WTC11 (cell line): ENCODE data around the gene ERCC5. TPM values are rescaled to one million over a fixed set of nuclear protein-coding genes. Genes with fewer than 3 reads are reported as not detected.

Experiments
- ATAC-seq: fragments of 200-7000 bp; cut with Tn5 transposase; 2 replicates; pipeline ENCODE4 v1.10.0; 2021; ENCODE audit warnings: mild to moderate bottlenecking, moderate library complexity
- CTCF ChIA-PET: fragments of 300-600 bp; sonication (Branson Sonifier 250); formaldehyde crosslinking; loops from one replicate; lab custom pipeline; 2021; ENCODE audit warnings: antibody characterized with exemption; lab: Charles Lee
- POLR2A ChIA-PET: fragments of 350-600 bp; sonication (Branson Sonifier 250); formaldehyde crosslinking; loops from one replicate; lab custom pipeline; 2021; ENCODE audit warnings: antibody characterized with exemption; lab: Charles Lee
- DNase-seq: peaks from one replicate; pipeline ENCODE4 v3.0.0; 2021; ENCODE audit warnings: low spot score
- H3K27ac Mint-ChIP-seq: 2 replicates; pipeline ENCODE4 v1.8.0; 2021; ENCODE audit warnings: mixed read lengths
- H3K27me3 Mint-ChIP-seq: 2 replicates; pipeline ENCODE4 v1.8.0; 2021; ENCODE audit warnings: low read depth, mild to moderate bottlenecking, moderate library complexity, mixed read lengths
- H3K36me3 Mint-ChIP-seq: 2 replicates; pipeline ENCODE4 v1.8.0; 2021; ENCODE audit warnings: mixed read lengths
- H3K4me1 Mint-ChIP-seq: 2 replicates; pipeline ENCODE4 v1.8.0; 2022; ENCODE audit warnings: mixed read lengths
- H3K4me3 Mint-ChIP-seq: 2 replicates; pipeline ENCODE4 v1.8.0; 2021; ENCODE audit warnings: mild to moderate bottlenecking, moderate library complexity, mixed read lengths
- H3K9me3 Mint-ChIP-seq: 2 replicates; pipeline ENCODE4 v1.8.0; 2021; ENCODE audit warnings: mixed read lengths
- FOXJ3 ChIP-seq: sonication (generic); formaldehyde crosslinking; IDR thresholded peaks from 2 replicates; pipeline ENCODE4 v1.9.0; 2021; ENCODE audit warnings: missing genetic modification reagents, mild to moderate bottlenecking, borderline replicate concordance
- NFATC4 ChIP-seq: fragments of 250-450 bp; sonication (Bioruptor Pico); IDR thresholded peaks from 2 replicates; pipeline ENCODE4 v1.9.0; 2021; ENCODE audit warnings: mild to moderate bottlenecking
- PRRX2 ChIP-seq: fragments of 250-450 bp; sonication (Bioruptor Pico); IDR thresholded peaks from 2 replicates; pipeline ENCODE4 v1.8.0; 2021; ENCODE audit warnings: mild to moderate bottlenecking
- RORB ChIP-seq: fragments of 250-450 bp; sonication (Bioruptor Pico); IDR thresholded peaks from 2 replicates; pipeline ENCODE4 v1.9.0; 2021; ENCODE audit warnings: mild to moderate bottlenecking
- SOX15 ChIP-seq: fragments of 250-450 bp; sonication (Bioruptor Pico); IDR thresholded peaks from 2 replicates; pipeline ENCODE4 v1.9.0; 2021; ENCODE audit warnings: mild to moderate bottlenecking
- ZNF532 ChIP-seq: fragments of 250-450 bp; sonication (Bioruptor Pico); IDR thresholded peaks from 2 replicates; pipeline ENCODE4 v1.9.0; 2021; ENCODE audit warnings: mild to moderate bottlenecking, borderline replicate concordance
- total RNA-seq: library from RNA; stranded (reverse); gene quantifications from 3 replicates; pipeline ENCODE4 v1.2.3, GENCODE V29; 2021
- TF ChIP-seq, protein P1 (sequence below): fragments of 250-450 bp; sonication (Bioruptor Pico); IDR thresholded peaks from 2 replicates; pipeline ENCODE4 v1.9.0; 2021; ENCODE audit warnings: moderate library complexity, mild to moderate bottlenecking, inconsistent platforms, borderline replicate concordance
- TF ChIP-seq, protein P2 (sequence below): fragments of 250-450 bp; sonication (Bioruptor Pico); IDR thresholded peaks from 2 replicates; pipeline ENCODE4 v1.9.0; 2021; ENCODE audit warnings: mild to moderate bottlenecking
- TF ChIP-seq, protein P3 (sequence below): fragments of 250-450 bp; sonication (Bioruptor Pico); IDR thresholded peaks from 2 replicates; pipeline ENCODE4 v2.1.2; 2022; ENCODE audit warnings: mild to moderate bottlenecking, moderate library complexity
- TF ChIP-seq, protein P4 (sequence below): fragments of 200-600 bp; IDR thresholded peaks from 2 replicates; pipeline ENCODE4 v1.8.0; 2022; ENCODE audit warnings: antibody characterized with exemption
- TF ChIP-seq, protein P5 (sequence below): sonication (generic); formaldehyde crosslinking; IDR thresholded peaks from 2 replicates; pipeline ENCODE4 v1.8.0; 2022; ENCODE audit warnings: mild to moderate bottlenecking, missing genetic modification reagents

The ERCC5 gene
- total RNA-seq, 1 experiment from 2014 or later = 26.5 TPM

GRCh38 chr13:102922184-102922583, 76.4 kb downstream of the ERCC5 start:
- no peak for DNase-seq
- no peak overlapping the region for H3K4me3 Mint-ChIP-seq
- POLR2A ChIA-PET = no interaction called here
- TF ChIP-seq FOXJ3 (CRISPR knock-in tag) = no peak
- no peak for TF ChIP-seq SOX15
- TF ChIP-seq, protein P1, sequence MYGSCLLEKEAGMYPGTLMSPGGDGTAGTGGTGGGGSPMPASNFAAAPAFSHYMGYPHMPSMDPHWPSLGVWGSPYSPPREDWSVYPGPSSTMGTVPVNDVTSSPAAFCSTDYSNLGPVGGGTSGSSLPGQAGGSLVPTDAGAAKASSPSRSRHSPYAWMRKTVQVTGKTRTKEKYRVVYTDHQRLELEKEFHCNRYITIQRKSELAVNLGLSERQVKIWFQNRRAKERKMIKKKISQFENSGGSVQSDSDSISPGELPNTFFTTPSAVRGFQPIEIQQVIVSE (CRISPR knock-in tag) = no peak
- TF ChIP-seq, protein P2, sequence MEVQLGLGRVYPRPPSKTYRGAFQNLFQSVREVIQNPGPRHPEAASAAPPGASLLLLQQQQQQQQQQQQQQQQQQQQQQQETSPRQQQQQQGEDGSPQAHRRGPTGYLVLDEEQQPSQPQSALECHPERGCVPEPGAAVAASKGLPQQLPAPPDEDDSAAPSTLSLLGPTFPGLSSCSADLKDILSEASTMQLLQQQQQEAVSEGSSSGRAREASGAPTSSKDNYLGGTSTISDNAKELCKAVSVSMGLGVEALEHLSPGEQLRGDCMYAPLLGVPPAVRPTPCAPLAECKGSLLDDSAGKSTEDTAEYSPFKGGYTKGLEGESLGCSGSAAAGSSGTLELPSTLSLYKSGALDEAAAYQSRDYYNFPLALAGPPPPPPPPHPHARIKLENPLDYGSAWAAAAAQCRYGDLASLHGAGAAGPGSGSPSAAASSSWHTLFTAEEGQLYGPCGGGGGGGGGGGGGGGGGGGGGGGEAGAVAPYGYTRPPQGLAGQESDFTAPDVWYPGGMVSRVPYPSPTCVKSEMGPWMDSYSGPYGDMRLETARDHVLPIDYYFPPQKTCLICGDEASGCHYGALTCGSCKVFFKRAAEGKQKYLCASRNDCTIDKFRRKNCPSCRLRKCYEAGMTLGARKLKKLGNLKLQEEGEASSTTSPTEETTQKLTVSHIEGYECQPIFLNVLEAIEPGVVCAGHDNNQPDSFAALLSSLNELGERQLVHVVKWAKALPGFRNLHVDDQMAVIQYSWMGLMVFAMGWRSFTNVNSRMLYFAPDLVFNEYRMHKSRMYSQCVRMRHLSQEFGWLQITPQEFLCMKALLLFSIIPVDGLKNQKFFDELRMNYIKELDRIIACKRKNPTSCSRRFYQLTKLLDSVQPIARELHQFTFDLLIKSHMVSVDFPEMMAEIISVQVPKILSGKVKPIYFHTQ (CRISPR knock-in tag) = no peak
- TF ChIP-seq NFATC4 (CRISPR knock-in tag) = no peak
- TF ChIP-seq, protein P3, sequence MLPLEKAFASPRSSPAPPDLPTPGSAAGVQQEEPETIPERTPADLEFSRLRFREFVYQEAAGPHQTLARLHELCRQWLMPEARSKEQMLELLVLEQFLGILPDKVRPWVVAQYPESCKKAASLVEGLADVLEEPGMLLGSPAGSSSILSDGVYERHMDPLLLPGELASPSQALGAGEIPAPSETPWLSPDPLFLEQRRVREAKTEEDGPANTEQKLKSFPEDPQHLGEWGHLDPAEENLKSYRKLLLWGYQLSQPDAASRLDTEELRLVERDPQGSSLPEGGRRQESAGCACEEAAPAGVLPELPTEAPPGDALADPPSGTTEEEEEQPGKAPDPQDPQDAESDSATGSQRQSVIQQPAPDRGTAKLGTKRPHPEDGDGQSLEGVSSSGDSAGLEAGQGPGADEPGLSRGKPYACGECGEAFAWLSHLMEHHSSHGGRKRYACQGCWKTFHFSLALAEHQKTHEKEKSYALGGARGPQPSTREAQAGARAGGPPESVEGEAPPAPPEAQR (CRISPR knock-in tag) = no peak
- no peak for TF ChIP-seq RORB (CRISPR knock-in tag)
- no peak for TF ChIP-seq ZNF532 (CRISPR knock-in tag)
- TF ChIP-seq, protein P4, sequence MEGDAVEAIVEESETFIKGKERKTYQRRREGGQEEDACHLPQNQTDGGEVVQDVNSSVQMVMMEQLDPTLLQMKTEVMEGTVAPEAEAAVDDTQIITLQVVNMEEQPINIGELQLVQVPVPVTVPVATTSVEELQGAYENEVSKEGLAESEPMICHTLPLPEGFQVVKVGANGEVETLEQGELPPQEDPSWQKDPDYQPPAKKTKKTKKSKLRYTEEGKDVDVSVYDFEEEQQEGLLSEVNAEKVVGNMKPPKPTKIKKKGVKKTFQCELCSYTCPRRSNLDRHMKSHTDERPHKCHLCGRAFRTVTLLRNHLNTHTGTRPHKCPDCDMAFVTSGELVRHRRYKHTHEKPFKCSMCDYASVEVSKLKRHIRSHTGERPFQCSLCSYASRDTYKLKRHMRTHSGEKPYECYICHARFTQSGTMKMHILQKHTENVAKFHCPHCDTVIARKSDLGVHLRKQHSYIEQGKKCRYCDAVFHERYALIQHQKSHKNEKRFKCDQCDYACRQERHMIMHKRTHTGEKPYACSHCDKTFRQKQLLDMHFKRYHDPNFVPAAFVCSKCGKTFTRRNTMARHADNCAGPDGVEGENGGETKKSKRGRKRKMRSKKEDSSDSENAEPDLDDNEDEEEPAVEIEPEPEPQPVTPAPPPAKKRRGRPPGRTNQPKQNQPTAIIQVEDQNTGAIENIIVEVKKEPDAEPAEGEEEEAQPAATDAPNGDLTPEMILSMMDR = no peak
- TF ChIP-seq, protein P5, sequence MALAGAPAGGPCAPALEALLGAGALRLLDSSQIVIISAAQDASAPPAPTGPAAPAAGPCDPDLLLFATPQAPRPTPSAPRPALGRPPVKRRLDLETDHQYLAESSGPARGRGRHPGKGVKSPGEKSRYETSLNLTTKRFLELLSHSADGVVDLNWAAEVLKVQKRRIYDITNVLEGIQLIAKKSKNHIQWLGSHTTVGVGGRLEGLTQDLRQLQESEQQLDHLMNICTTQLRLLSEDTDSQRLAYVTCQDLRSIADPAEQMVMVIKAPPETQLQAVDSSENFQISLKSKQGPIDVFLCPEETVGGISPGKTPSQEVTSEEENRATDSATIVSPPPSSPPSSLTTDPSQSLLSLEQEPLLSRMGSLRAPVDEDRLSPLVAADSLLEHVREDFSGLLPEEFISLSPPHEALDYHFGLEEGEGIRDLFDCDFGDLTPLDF (CRISPR knock-in tag) = no peak
- no peak for TF ChIP-seq PRRX2 (CRISPR knock-in tag)
- TF ChIP-seq, all 79 proteins: peak for 0
- no peak overlapping the region for H3K27ac Mint-ChIP-seq
- no peaks in the 10 kb centered on the region; the same call in 1 of the 2 replicates for H3K27me3 Mint-ChIP-seq
- peaks cover 5% of the 10 kb centered on the region; the same call in 1 of the 2 replicates for H3K36me3 Mint-ChIP-seq
- CTCF ChIA-PET = no interaction called here
- H3K9me3 Mint-ChIP-seq = peaks cover 27% of the 10 kb centered on the region
- no peaks in the 10 kb centered on the region for H3K4me1 Mint-ChIP-seq
- no peak for ATAC-seq

Other genes starting within 250 kb of the ERCC5 start
- 52.9 to 68.3 TPM (median 57.5 TPM) in 3 replicates for gene TPP2, start 249.0 kb upstream of the ERCC5 start, total RNA-seq
- gene METTL21C, start 151.0 kb upstream of the ERCC5 start, total RNA-seq = not detected in 3 replicates
- gene TEX30, start 72.2 kb upstream of the ERCC5 start, total RNA-seq = 8.0 to 8.9 TPM (median 8.4 TPM) in 3 replicates
- gene POGLUT2, start 47.1 kb upstream of the ERCC5 start, total RNA-seq = 17.2 to 21.8 TPM (median 20.8 TPM) in 3 replicates
- 8.9 to 10.4 TPM (median 10.2 TPM) in 3 replicates for gene BIVM, start 46.9 kb upstream of the ERCC5 start, total RNA-seq
- gene SLC10A2, start 220.4 kb downstream of the ERCC5 start, total RNA-seq = not detected in 3 replicates